Left lung (tissue), 10 donors: ENCODE data around the gene MSI1. TPM values are rescaled to one million over a fixed set of nuclear protein-coding genes. Genes with fewer than 3 reads are reported as not detected.

Source experiments
- ATAC-seq: fragments of 200-7000 bp; cut with Tn5 transposase; one replicate; pipeline ENCODE4 v1.9.1; 2020; ENCODE audit warnings: moderate library complexity
- DNase-seq, 4 donors: peaks; one replicate each; pipeline ENCODE4 v3.0.0-alpha.2; 2013 to 2020
- H3K27ac ChIP-seq, 2 donors: fragments of 200-600 bp; sonication (generic) in 1 of 2; one replicate each; pipeline versions ENCODE4 v1.5.0 to v1.8.0; 2020 to 2021
- H3K27me3 ChIP-seq, 2 donors: fragments of 200-600 bp; sonication (generic) in 1 of 2; one replicate each; pipeline versions ENCODE4 v1.5.0 to v1.8.0; 2020 to 2021
- H3K36me3 ChIP-seq, 2 donors: fragments of 200-600 bp; sonication (generic) in 1 of 2; one replicate each; pipeline versions ENCODE4 v1.5.0 to v1.8.0; 2020 to 2021
- H3K4me1 ChIP-seq, 2 donors: fragments of 200-600 bp; one replicate each; pipeline ENCODE4 v1.8.0; 2021
- H3K4me3 ChIP-seq, 2 donors: fragments of 200-600 bp; sonication (generic) in 1 of 2; one replicate each; pipeline versions ENCODE4 v1.5.0 to v1.8.0; 2020 to 2021; ENCODE audit warnings: mild to moderate bottlenecking in 1 of 2
- H3K9me3 ChIP-seq, 2 donors: fragments of 200-600 bp; sonication (generic) in 1 of 2; one replicate each; pipeline versions ENCODE4 v1.5.0 to v1.8.0; 2020 to 2021
- intact Hi-C, 2 donors: fragments of 100-400 bp; cut with DNase I; formaldehyde crosslinking; loops; one replicate each; pipeline versions ENCODE4 v1.11.2 to v1.14.2; 2022
- polyA plus RNA-seq, 6 donors: library from polyadenylated mRNA; unstranded; fragments of 120-200 nt; gene quantifications; one replicate each; pipeline ENCODE4 v1.2.1, GENCODE V29; 2013; ENCODE audit not compliant: insufficient read length in 6 of 6
- total RNA-seq, 2 donors: library from RNA; stranded (reverse); fragmentation: NEBNext Ultra II Directional; extraction: Animal tissue kit (Norgen Biotek cat#: 25700); gene quantifications; one replicate each; pipeline ENCODE4 v1.2.1, GENCODE V29; 2021
- TF ChIP-seq, protein P1 (sequence below), 2 donors: fragments of 200-600 bp; sonication (generic) in 1 of 2; IDR thresholded peaks; one replicate each; pipeline versions ENCODE4 v1.5.0 to v1.8.0; 2021; ENCODE audit warnings: antibody characterized with exemption in 2 of 2
- donor health status: DM: no; HTN: yes; CAD: no.
- donor health status: DM: no; HTN: no; CAD: no.

The MSI1 gene
- total and polyA plus RNA-seq, 8 donors = 0.60 to 19.3 (median 16.5) TPM

DNA sequence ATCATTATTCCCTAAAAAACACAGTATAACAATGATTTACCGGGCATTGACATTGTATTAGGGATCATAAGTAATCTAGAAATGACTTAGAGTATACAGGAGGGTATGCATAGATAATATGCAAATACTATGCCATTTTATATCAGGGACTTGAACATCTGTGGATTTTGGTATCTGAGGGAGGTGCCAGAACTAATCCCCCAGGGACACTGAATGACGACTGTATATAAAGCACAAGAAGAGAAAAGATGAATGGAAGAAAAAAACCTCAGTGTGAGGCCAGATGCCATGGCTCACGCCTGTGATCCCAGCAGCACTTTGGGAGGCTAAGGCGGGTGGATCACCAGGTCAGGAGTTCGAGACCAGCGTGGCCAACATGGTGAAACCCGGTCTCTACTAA lies 43.5 kb upstream of the MSI1 start:
- no peaks in the 10 kb centered on the region for H3K4me1 ChIP-seq
- no peak for ATAC-seq
- no peak overlapping the region for H3K27ac ChIP-seq
- TF ChIP-seq, protein P1, sequence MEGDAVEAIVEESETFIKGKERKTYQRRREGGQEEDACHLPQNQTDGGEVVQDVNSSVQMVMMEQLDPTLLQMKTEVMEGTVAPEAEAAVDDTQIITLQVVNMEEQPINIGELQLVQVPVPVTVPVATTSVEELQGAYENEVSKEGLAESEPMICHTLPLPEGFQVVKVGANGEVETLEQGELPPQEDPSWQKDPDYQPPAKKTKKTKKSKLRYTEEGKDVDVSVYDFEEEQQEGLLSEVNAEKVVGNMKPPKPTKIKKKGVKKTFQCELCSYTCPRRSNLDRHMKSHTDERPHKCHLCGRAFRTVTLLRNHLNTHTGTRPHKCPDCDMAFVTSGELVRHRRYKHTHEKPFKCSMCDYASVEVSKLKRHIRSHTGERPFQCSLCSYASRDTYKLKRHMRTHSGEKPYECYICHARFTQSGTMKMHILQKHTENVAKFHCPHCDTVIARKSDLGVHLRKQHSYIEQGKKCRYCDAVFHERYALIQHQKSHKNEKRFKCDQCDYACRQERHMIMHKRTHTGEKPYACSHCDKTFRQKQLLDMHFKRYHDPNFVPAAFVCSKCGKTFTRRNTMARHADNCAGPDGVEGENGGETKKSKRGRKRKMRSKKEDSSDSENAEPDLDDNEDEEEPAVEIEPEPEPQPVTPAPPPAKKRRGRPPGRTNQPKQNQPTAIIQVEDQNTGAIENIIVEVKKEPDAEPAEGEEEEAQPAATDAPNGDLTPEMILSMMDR (IDR thresholded peaks at IDR 0.05) = no peak
- H3K36me3 ChIP-seq = no peaks in the 10 kb centered on the region
- no peaks in the 10 kb centered on the region for H3K9me3 ChIP-seq
- intact Hi-C loops = no loop called here
- DNase-seq = no peak
- H3K27me3 ChIP-seq = peaks cover 0 to 3% of the 10 kb centered on the region in 2 donors
- no peak overlapping the region for H3K4me3 ChIP-seq

DNA sequence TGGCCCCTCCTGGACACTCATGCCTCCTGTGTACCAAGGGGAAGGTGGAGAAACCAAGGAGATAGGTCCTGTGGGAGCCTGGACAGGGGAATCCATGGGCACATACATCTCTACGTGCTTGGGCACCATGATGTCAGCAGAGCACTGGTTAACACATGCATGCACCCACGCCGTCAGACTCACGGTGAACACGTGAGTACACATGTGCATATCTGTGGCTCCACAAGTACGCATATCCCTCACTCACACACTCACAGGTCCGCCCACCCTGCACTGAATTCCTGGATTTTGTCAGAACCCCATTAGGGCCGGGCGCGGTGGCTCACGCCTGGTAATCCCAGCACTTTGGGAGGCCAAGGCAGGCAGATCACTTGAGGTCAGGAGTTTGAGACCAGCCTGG lies 39.8 kb upstream of the MSI1 start:
- Histone ChIP-seq H3K36me3 (no peaks in the 10 kb centered on the region), H3K4me3 (no peak overlapping the region), H3K9me3 (no peaks in the 10 kb centered on the region), H3K27me3 (peaks cover 0 to 3% of the 10 kb centered on the region in 2 donors), H3K4me1 (no peaks in the 10 kb centered on the region), H3K27ac (no peak overlapping the region)
- ATAC-seq = no peak
- intact Hi-C loops = no loop called here
- no peak for DNase-seq
- TF ChIP-seq, protein P1 (IDR thresholded peaks at IDR 0.05) = no peak

DNA sequence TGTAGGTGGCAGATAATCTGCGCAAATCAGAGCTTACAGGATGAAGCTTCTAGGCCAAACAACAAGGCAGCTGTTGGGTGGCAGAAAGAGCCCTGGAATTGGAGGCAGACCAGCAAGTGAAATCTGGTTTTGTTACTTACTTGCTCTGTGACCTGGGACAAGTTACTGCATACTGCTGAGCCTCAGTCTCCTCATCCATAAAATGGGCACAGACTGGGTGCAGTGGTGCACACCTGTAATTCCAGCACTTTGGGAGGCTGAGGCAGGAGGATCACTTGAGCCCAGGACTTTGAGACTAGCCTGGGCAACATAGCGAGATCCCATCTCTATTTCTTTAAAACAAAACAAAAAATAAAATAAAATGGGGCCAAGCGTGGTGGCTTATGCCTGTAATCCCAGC lies 37.6 kb upstream of the MSI1 start:
- TF ChIP-seq, protein P1 (IDR thresholded peaks at IDR 0.05) = no peak
- DNase-seq (no peak), ATAC-seq (no peak)
- intact Hi-C loops = no loop called here
- H3K27me3 ChIP-seq = no peaks in the 10 kb centered on the region
- H3K9me3 ChIP-seq = no peaks in the 10 kb centered on the region
- H3K27ac ChIP-seq = no peak overlapping the region
- H3K4me1 ChIP-seq = no peaks in the 10 kb centered on the region
- no peaks in the 10 kb centered on the region for H3K36me3 ChIP-seq
- H3K4me3 ChIP-seq = no peak overlapping the region

DNA sequence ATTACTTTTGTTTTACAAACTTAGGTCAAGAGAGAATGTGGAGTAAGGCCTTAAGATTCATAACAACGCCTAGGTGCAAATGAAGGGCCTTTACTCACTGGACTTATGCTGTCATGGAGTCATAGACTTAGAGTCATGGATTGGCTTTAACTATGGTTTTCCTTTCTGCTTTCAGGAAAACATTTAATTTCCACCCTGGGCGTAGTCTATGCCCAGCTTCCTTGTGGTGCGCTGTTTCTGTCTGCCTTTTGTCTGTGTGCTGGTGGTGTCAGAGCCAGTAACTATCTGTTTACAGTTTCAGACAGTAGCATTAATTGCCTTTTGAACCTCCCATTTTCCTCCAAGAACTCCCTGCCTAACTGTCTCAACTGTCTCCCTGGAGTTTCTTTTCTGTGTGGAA lies 37.1 kb upstream of the MSI1 start:
- TF ChIP-seq, protein P1 (IDR thresholded peaks at IDR 0.05) = no peak
- Histone ChIP-seq H3K4me1 (no peaks in the 10 kb centered on the region), H3K9me3 (no peaks in the 10 kb centered on the region), H3K36me3 (no peaks in the 10 kb centered on the region), H3K27ac (no peak overlapping the region), H3K4me3 (no peak overlapping the region), H3K27me3 (no peaks in the 10 kb centered on the region)
- intact Hi-C loops = no loop called here
- DNase-seq (no peak), ATAC-seq (no peak)

DNA sequence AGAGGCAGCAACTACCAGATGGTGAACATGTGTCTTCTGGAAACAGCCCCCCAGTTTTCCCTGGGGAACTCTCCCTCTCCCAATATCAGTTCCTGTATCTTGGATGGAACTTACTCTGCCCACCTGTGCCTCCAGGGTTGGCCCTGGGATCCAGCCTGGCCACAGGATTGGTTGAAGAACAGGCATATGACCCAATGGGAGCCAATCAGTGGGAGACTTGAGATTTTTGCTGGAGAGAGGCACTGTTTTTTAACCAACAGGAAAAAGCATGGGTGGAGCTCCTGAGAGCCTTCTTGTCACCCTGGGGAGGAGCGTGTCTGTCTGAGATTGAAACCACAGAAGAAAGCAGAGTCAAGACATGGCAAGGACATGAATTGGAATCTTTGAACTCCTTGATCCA lies 35.3 kb upstream of the MSI1 start:
- no peaks in the 10 kb centered on the region for H3K9me3 ChIP-seq
- TF ChIP-seq, protein P1 (IDR thresholded peaks at IDR 0.05) = no peak
- H3K27me3 ChIP-seq = no peaks in the 10 kb centered on the region
- no peaks in the 10 kb centered on the region for H3K36me3 ChIP-seq
- no peak for ATAC-seq
- H3K27ac ChIP-seq = no peak overlapping the region
- H3K4me1 ChIP-seq = no peaks in the 10 kb centered on the region
- no peak for DNase-seq
- intact Hi-C loops = no loop called here
- no peak overlapping the region for H3K4me3 ChIP-seq
